ENCODE measurements around the gene SUPT3H. TPM values are rescaled to one million over a fixed set of nuclear protein-coding genes. Genes with fewer than 3 reads are reported as not detected.

Gene SUPT3H
- total RNA-seq, 3 donors from 2014 or later (not counting 1 experiment from before 2014, with no cell fraction given) = 7.3 to 10.9 (median 9.9) TPM

GRCh38 chr6:44957156-44957555, 420.6 kb downstream of the SUPT3H start:
- Histone ChIP-seq H3K4me1 (ENCODE audit: control insufficient read depth, insufficient read depth, low read length) (no peaks in the 10 kb centered on the region), H3K36me3 (ENCODE audit: control insufficient read depth, insufficient read depth, low read length) (no peaks in the 10 kb centered on the region), H3K27ac (ENCODE audit: low read length) (no peak overlapping the region), H3K4me3 (ENCODE audit: low read length) (no peak overlapping the region), H3K27me3 (ENCODE audit: control insufficient read depth, insufficient read depth, low read length) (no peaks in the 10 kb centered on the region), H3K9me3 (ENCODE audit: control insufficient read depth, insufficient read depth, low read length) (no peaks in the 10 kb centered on the region)
- ATAC-seq = no peak
- no peak for TF ChIP-seq CTCF (IDR thresholded peaks at IDR 0.05)
- WGBS (ENCODE audit: insufficient coverage) = 92% methylated on average over 3 of the region's 4 CpGs
- no peak for DNase-seq
- H3K27me3 Mint-ChIP-seq (ENCODE audit: low read depth in 2 of 2) = no peaks in the 10 kb centered on the region
- no peak overlapping the region for H3K27ac Mint-ChIP-seq
- no peak overlapping the region for H3K4me3 Mint-ChIP-seq
- no peaks in the 10 kb centered on the region for H3K4me1 Mint-ChIP-seq
- H3K9me3 Mint-ChIP-seq = no peaks in the 10 kb centered on the region
- H3K36me3 Mint-ChIP-seq = peaks cover 6% of the 10 kb centered on the region
- intact Hi-C loops (cut with micrococcal nuclease) = no loop called here

GRCh38 chr6:44956396-44956795, 421.3 kb downstream of the SUPT3H start:
- Mint-ChIP-seq H3K27ac (no peak overlapping the region), H3K36me3 (peaks cover 6% of the 10 kb centered on the region), H3K4me3 (no peak overlapping the region), H3K4me1 (no peaks in the 10 kb centered on the region), H3K9me3 (no peaks in the 10 kb centered on the region), H3K27me3 (ENCODE audit: low read depth in 2 of 2) (no peaks in the 10 kb centered on the region)
- DNase-seq = no peak
- H3K9me3 ChIP-seq (ENCODE audit: control insufficient read depth, insufficient read depth, low read length) = no peaks in the 10 kb centered on the region
- no peaks in the 10 kb centered on the region for H3K27me3 ChIP-seq (ENCODE audit: control insufficient read depth, insufficient read depth, low read length)
- no peak for ATAC-seq
- 75% methylated on average over 4 of the region's 5 CpGs for WGBS (ENCODE audit: insufficient coverage)
- intact Hi-C loops (cut with micrococcal nuclease) = no loop called here
- H3K27ac ChIP-seq (ENCODE audit: low read length) = no peak overlapping the region
- H3K4me3 ChIP-seq (ENCODE audit: low read length) = no peak overlapping the region
- H3K4me1 ChIP-seq (ENCODE audit: control insufficient read depth, insufficient read depth, low read length) = no peaks in the 10 kb centered on the region
- no peak for TF ChIP-seq CTCF (IDR thresholded peaks at IDR 0.05)
- no peaks in the 10 kb centered on the region for H3K36me3 ChIP-seq (ENCODE audit: control insufficient read depth, insufficient read depth, low read length)

GRCh38 chr6:44955145-44955544, 422.6 kb downstream of the SUPT3H start:
- Mint-ChIP-seq H3K4me3 (no peak overlapping the region), H3K36me3 (peaks cover 13% of the 10 kb centered on the region), H3K27me3 (ENCODE audit: low read depth in 2 of 2) (no peaks in the 10 kb centered on the region), H3K4me1 (no peaks in the 10 kb centered on the region), H3K9me3 (peaks cover under 1 to 3% of the 10 kb centered on the region in 2 donors), H3K27ac (no peak overlapping the region)
- Histone ChIP-seq H3K27ac (ENCODE audit: low read length) (no peak overlapping the region), H3K4me3 (ENCODE audit: low read length) (no peak overlapping the region), H3K9me3 (ENCODE audit: control insufficient read depth, insufficient read depth, low read length) (no peaks in the 10 kb centered on the region), H3K27me3 (ENCODE audit: control insufficient read depth, insufficient read depth, low read length) (no peaks in the 10 kb centered on the region), H3K36me3 (ENCODE audit: control insufficient read depth, insufficient read depth, low read length) (no peaks in the 10 kb centered on the region), H3K4me1 (ENCODE audit: control insufficient read depth, insufficient read depth, low read length) (no peaks in the 10 kb centered on the region)
- DNase-seq (no peak), ATAC-seq (no peak)
- intact Hi-C loops (cut with micrococcal nuclease) = no loop called here
- no peak for TF ChIP-seq CTCF (IDR thresholded peaks at IDR 0.05)
- 88% methylated on average over 11 of the region's 11 CpGs for WGBS (ENCODE audit: insufficient coverage)

- no peak for TF ChIP-seq CTCF (IDR thresholded peaks at IDR 0.05)
- no peak overlapping the region for H3K4me3 ChIP-seq (ENCODE audit: low read length)
- Mint-ChIP-seq H3K4me1 (no peaks in the 10 kb centered on the region), H3K27me3 (ENCODE audit: low read depth in 2 of 2) (no peaks in the 10 kb centered on the region), H3K9me3 (peaks cover 3% of the 10 kb centered on the region in 2 donors), H3K36me3 (peaks cover 19% of the 10 kb centered on the region), H3K4me3 (no peak overlapping the region), H3K27ac (no peak overlapping the region)
- no peaks in the 10 kb centered on the region for H3K27me3 ChIP-seq (ENCODE audit: control insufficient read depth, insufficient read depth, low read length)
- H3K9me3 ChIP-seq (ENCODE audit: control insufficient read depth, insufficient read depth, low read length) = no peaks in the 10 kb centered on the region
- ATAC-seq (no peak), DNase-seq (no peak)
- no peaks in the 10 kb centered on the region for H3K36me3 ChIP-seq (ENCODE audit: control insufficient read depth, insufficient read depth, low read length)
- intact Hi-C loops (cut with micrococcal nuclease) = no loop called here
- no peaks in the 10 kb centered on the region for H3K4me1 ChIP-seq (ENCODE audit: control insufficient read depth, insufficient read depth, low read length)
- 92% methylated on average over 4 of the region's 4 CpGs for WGBS (ENCODE audit: insufficient coverage)
- no peak overlapping the region for H3K27ac ChIP-seq (ENCODE audit: low read length)
Measured at GRCh38 chr6:44954281-44954680, 423.5 kb downstream of the SUPT3H start.
